Neural crest cell (in vitro differentiated cells): ENCODE data around the gene SART3. TPM values are rescaled to one million over a fixed set of nuclear protein-coding genes. Genes with fewer than 3 reads are reported as not detected.

Experiments used
- DNase-seq: peaks from one replicate; pipeline ENCODE4 v3.0.0; 2021; ENCODE audit warnings: low read depth, mixed read lengths, low spot score
- H3K27ac Mint-ChIP-seq: one replicate; pipeline ENCODE4 v1.8.0; 2021; ENCODE audit warnings: mild to moderate bottlenecking, mixed read lengths; ENCODE audit not compliant: unreplicated experiment
- H3K27me3 Mint-ChIP-seq: 2 replicates; pipeline ENCODE4 v1.8.0; 2021; ENCODE audit warnings: low read depth, mild to moderate bottlenecking, mixed read lengths
- H3K36me3 Mint-ChIP-seq: 2 replicates; pipeline ENCODE4 v1.8.0; 2021; ENCODE audit warnings: low read depth, mild to moderate bottlenecking, mixed read lengths
- H3K4me1 Mint-ChIP-seq: 2 replicates; pipeline ENCODE4 v1.8.0; 2021; ENCODE audit warnings: mixed read lengths
- H3K4me3 Mint-ChIP-seq: one replicate; pipeline ENCODE4 v1.8.0; 2021; ENCODE audit warnings: mild to moderate bottlenecking, mixed read lengths
- H3K9me3 Mint-ChIP-seq: 2 replicates; pipeline ENCODE4 v1.8.0; 2021; ENCODE audit warnings: mixed read lengths
- CTCF ChIP-seq: fragments of 200-600 bp; sonication (generic); conservative IDR thresholded peaks from 2 replicates; pipeline ENCODE4 v1.5.0; 2021; ENCODE audit warnings: antibody characterized with exemption, mild to moderate bottlenecking
- total RNA-seq: library from RNA; stranded (reverse); gene quantifications from 2 replicates; pipeline ENCODE4 v1.2.1, GENCODE V29; 2021

SART3 gene
- total RNA-seq, 1 donor from 2014 or later: 89.5 TPM

GRCh38 chr12:108603743-108604142 is 42.8 kb upstream of the SART3 start:
- no peaks in the 10 kb centered on the region for H3K36me3 Mint-ChIP-seq
- no peak overlapping the region for H3K4me3 Mint-ChIP-seq
- no peak overlapping the region for H3K27ac Mint-ChIP-seq
- DNase-seq: no peak
- no peaks in the 10 kb centered on the region for H3K4me1 Mint-ChIP-seq
- peaks cover 5% of the 10 kb centered on the region for H3K9me3 Mint-ChIP-seq
- peaks cover 5% of the 10 kb centered on the region for H3K27me3 Mint-ChIP-seq
- TF ChIP-seq CTCF: no peak

- H3K9me3 Mint-ChIP-seq: peaks cover 5% of the 10 kb centered on the region
- DNase-seq: no peak
- peaks cover 5% of the 10 kb centered on the region for H3K27me3 Mint-ChIP-seq
- TF ChIP-seq CTCF: no peak
- H3K36me3 Mint-ChIP-seq: no peaks in the 10 kb centered on the region
- no peak overlapping the region for H3K4me3 Mint-ChIP-seq
- no peaks in the 10 kb centered on the region for H3K4me1 Mint-ChIP-seq
- no peak overlapping the region for H3K27ac Mint-ChIP-seq
Measured at GRCh38 chr12:108602976-108603704, 42.2 kb upstream of the SART3 start.

GRCh38 chr12:108602209-108602705 is 41.3 kb upstream of the SART3 start:
- no peak for DNase-seq
- Mint-ChIP-seq H3K4me1 (peaks cover 6% of the 10 kb centered on the region), H3K4me3 (no peak overlapping the region), H3K9me3 (peaks cover 5% of the 10 kb centered on the region), H3K27me3 (peaks cover 5% of the 10 kb centered on the region), H3K36me3 (no peaks in the 10 kb centered on the region), H3K27ac (no peak overlapping the region)
- TF ChIP-seq CTCF: no peak

GRCh38 chr12:108600702-108601007 is 39.7 kb upstream of the SART3 start:
- Mint-ChIP-seq H3K4me3 (no peak overlapping the region), H3K9me3 (peaks cover 5% of the 10 kb centered on the region), H3K27ac (no peak overlapping the region), H3K36me3 (no peaks in the 10 kb centered on the region), H3K4me1 (peaks cover 7% of the 10 kb centered on the region), H3K27me3 (peaks cover 5% of the 10 kb centered on the region)
- no peak for TF ChIP-seq CTCF
- no peak for DNase-seq

GRCh38 chr12:108599948-108600701 is 39.2 kb upstream of the SART3 start:
- no peak for DNase-seq
- Mint-ChIP-seq H3K4me3 (no peak overlapping the region), H3K4me1 (peaks cover 7% of the 10 kb centered on the region), H3K36me3 (no peaks in the 10 kb centered on the region), H3K27ac (no peak overlapping the region), H3K27me3 (peaks cover 5% of the 10 kb centered on the region), H3K9me3 (no peaks in the 10 kb centered on the region)
- no peak for TF ChIP-seq CTCF
